K562 (cell line): ENCODE measurements around the gene TGM5. TPM values are rescaled to one million over a fixed set of nuclear protein-coding genes. Genes with fewer than 3 reads are reported as not detected.
A peak's percentile ranks its signal among the peaks of the same experiment; 100 is the strongest.

Experiments
- ATAC-seq: fragments of 200-7000 bp; cut with Tn5 transposase; 3 replicates; pipeline ENCODE4 v1.9.1; 2020; ENCODE audit warnings: moderate library complexity
- BruUV-seq: library from RNA; stranded (reverse); fragments of 400-500 nt; replicated peaks from 2 replicates; lab custom pipeline; 2021; lab: Mats Ljungman, UMichigan
- CTCF ChIA-PET: fragments of 300-600 bp; formaldehyde crosslinking; extraction: SDS; loops from one replicate; lab custom pipeline; 2021; ENCODE audit warnings: low intra/inter-chr PET ratio; lab: Yijun Ruan, JAX
- POLR2A ChIA-PET: fragments of 300-600, 350-650 bp; sonication (Branson Sonifier 250); formaldehyde crosslinking; extraction: SDS; loops from one replicate; lab custom pipeline; 2021; ENCODE audit warnings: antibody characterized with exemption, inconsistent platforms; lab: Yijun Ruan, JAX
- DNase-seq, 4 experiments: peaks; one replicate each; pipeline versions ENCODE4 v3.0.0 to v3.0.0-alpha.2; 2011 to 2018; ENCODE audit warnings: low spot score in 3 of 4, mixed read lengths in 3 of 4; ENCODE audit errors: extremely low read depth in 1 of 4
- FAIRE-seq: peaks from 2 replicates; lab custom pipeline; 2011; peaks lifted over from hg19 to GRCh38; lab: Jason Lieb, UNC
- H2AFZ ChIP-seq: 2 replicates; pipeline ENCODE4 v1.6.0; 2011; ENCODE audit warnings: low read depth, low read length, control low read depth, inconsistent platforms
- H3K27ac ChIP-seq: fragments of 200-600 bp; 3 replicates; pipeline ENCODE4 v1.8.0; 2011; ENCODE audit warnings: low read depth, mild to moderate bottlenecking, control low read depth, inconsistent platforms, low read length, moderate library complexity, mixed read lengths; ENCODE audit errors: extremely low read depth
- H3K27me3 ChIP-seq, 2 experiments: fragments of 300-600 bp in 1 of 2; 2 replicates in 1 of 2; 3 replicates in 1 of 2; pipeline versions ENCODE4 v1.6.0 to v1.8.0; 2011; ENCODE audit warnings: inconsistent platforms in 2 of 2, low read length in 2 of 2, mild to moderate bottlenecking in 1 of 2, mixed read lengths in 1 of 2, moderate library complexity in 1 of 2; ENCODE audit not compliant: control insufficient read depth in 2 of 2, insufficient read depth in 2 of 2
- H3K36me3 ChIP-seq: fragments of 300-600 bp; 3 replicates; pipeline ENCODE4 v1.8.0; 2011; ENCODE audit warnings: mild to moderate bottlenecking, low read length, inconsistent platforms; ENCODE audit not compliant: control insufficient read depth, insufficient read depth
- H3K4me1 ChIP-seq, 2 experiments: fragments of 200-600 bp in 1 of 2; replicated peaks in 1 of 2; 2 replicates in 1 of 2; 3 replicates in 1 of 2; pipeline versions ENCODE4 v1.5.1 to v1.8.0; 2011; ENCODE audit warnings: inconsistent platforms in 2 of 2, low read length in 2 of 2, mild to moderate bottlenecking in 1 of 2, mixed read lengths in 1 of 2, moderate library complexity in 1 of 2; ENCODE audit not compliant: control insufficient read depth in 2 of 2, insufficient read depth in 2 of 2
- H3K4me2 ChIP-seq: 2 replicates; pipeline ENCODE4 v1.6.1; 2011; ENCODE audit warnings: low read length, control low read depth, inconsistent platforms, mixed read lengths; ENCODE audit not compliant: insufficient read depth
- H3K4me3 ChIP-seq: fragments of 200-600 bp; sonication (generic), shearing (Covaris generic); 2 replicates; pipeline ENCODE4 v1.5.1; 2016; ENCODE audit warnings: control low read depth, inconsistent platforms
- H3K79me2 ChIP-seq: fragments of 200-600 bp; 3 replicates; pipeline ENCODE4 v1.8.0; 2011; ENCODE audit warnings: low read length, inconsistent platforms; ENCODE audit not compliant: control insufficient read depth, insufficient read depth
- H3K9ac ChIP-seq, 2 experiments: 2 replicates each; pipeline versions ENCODE4 v1.6.0 to v1.6.1; 2011; ENCODE audit warnings: low read depth in 2 of 2, low read length in 2 of 2, control low read depth in 1 of 2, inconsistent platforms in 1 of 2, mild to moderate bottlenecking in 1 of 2, mixed read lengths in 1 of 2; ENCODE audit not compliant: insufficient read depth in 1 of 2
- H3K9me1 ChIP-seq: one replicate; pipeline ENCODE4 v1.6.0; 2011; ENCODE audit warnings: inconsistent platforms, mild to moderate bottlenecking, low read length, moderate library complexity; ENCODE audit not compliant: control insufficient read depth, insufficient read depth
- H3K9me3 ChIP-seq: replicated peaks from 2 replicates; pipeline ENCODE4 v1.5.1; 2011; ENCODE audit warnings: low read depth, low read length, inconsistent platforms; ENCODE audit not compliant: control insufficient read depth, insufficient read depth
- H4K20me1 ChIP-seq: replicated peaks from 2 replicates; pipeline ENCODE4 v1.6.1; 2011; ENCODE audit warnings: low read length, inconsistent platforms, mixed read lengths; ENCODE audit not compliant: control insufficient read depth, insufficient read depth
- HDGF ChIP-seq: fragments of 450-650 bp; IDR thresholded peaks from 2 replicates; pipeline ENCODE4 v1.6.1; 2016
- WGBS: fragments of 100-300 bp; shearing (Covaris generic); methylation state at CpG from one replicate; pipeline ENCODE4 v1.1.6; 2016; ENCODE audit warnings: low coverage, mixed read lengths; ENCODE audit not compliant: insufficient coverage; ENCODE audit errors: missing lambda C conversion rate; 5-methylcytosine and 5-hydroxymethylcytosine counted together
- in situ Hi-C: fragments of 300-500 bp; cut with MboI; formaldehyde crosslinking; loops from 4 replicates; pipeline ENCODE4 v1.15.0; 2018; ENCODE audit warnings: inconsistent platforms, mixed read lengths
- intact Hi-C: fragments of 100-400 bp; cut with micrococcal nuclease; formaldehyde crosslinking; loops from 2 replicates; pipeline ENCODE4 v1.14.2; 2022
- polyA plus RNA-seq, 8 experiments: library from polyadenylated mRNA; depleted of rRNA in 4 of 8; stranded (reverse) in 5 of 8; unstranded in 3 of 8; fragments of >200 nt; fragmentation: Nextera tagmentation in 2 of 8; fragmentation: Illumina TruSeq in 1 of 8; extraction: Ambion mirVana in 2 of 8; extraction: Trizol in 1 of 8; gene quantifications; 2 replicates each; pipeline versions ENCODE4 v1.2.1 to v1.2.3, GENCODE V29; 2011 to 2014; ENCODE audit warnings: inconsistent platforms in 1 of 8, missing spikeins in 1 of 8
- total RNA-seq, 7 experiments: library from RNA; depleted of rRNA in 6 of 7; stranded (reverse); fragments of >200 nt in 6 of 7; fragmentation: Illumina TruSeq in 2 of 7; extraction: Trizol in 2 of 7; gene quantifications; 2 replicates each; pipeline versions ENCODE4 v1.2.1 to v1.2.3, GENCODE V29; 2011 to 2021; ENCODE audit warnings: low replicate concordance in 1 of 7
- TF ChIP-seq, protein P1 (sequence below), 3 experiments: IDR thresholded peaks in 2 of 3; conservative IDR thresholded peaks in 1 of 3; 2 replicates each; pipeline ENCODE4 v1.5.1; 2011 to 2012; ENCODE audit warnings: low read length in 3 of 3, mild to moderate bottlenecking in 3 of 3, control low read depth in 2 of 3, improper control_type of control experiment in 1 of 3, inconsistent platforms in 1 of 3, low read depth in 1 of 3, mixed read lengths in 1 of 3, moderate library complexity in 1 of 3; ENCODE audit not compliant: insufficient read depth in 2 of 3

TGM5 gene
- total and polyA plus RNA-seq, 9 of the 15 experiments (the other 6 are each of a cell fraction or from before 2014, with no cell fraction given) = 0.03 to 0.10 (median 0.07) TPM; not detected in 6

DNA sequence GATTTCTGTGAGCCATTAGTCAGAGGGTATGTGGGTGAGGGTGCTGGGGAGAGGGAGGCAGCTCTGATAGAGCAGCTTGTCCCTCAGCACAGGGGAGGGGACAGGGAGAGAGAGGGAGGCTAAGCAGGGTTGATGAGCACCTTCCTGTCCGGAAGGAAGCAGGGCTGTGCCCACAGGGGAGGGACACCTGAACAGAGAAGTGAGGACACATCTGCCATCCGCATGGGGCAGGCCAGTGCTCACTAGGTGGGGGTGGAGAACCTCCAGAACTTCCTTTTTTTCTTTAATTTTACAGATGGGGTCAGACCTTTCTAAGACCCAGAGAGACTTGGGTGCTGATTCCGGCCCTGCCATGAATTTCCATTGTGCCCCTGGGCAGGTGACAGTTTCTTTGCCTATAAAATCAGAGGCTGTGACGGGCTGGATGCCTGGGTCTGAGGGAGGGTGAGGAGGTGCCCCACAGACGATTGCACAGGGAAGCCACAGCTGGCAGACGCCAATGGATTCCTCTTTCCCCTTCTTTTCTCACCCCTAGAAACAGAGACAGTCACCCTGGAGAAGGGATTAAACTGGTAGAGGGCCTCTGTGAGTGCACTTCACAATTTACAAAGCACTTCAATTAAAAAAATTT is 4.1 kb upstream of the TGM5 start:
- ATAC-seq (peak; percentile 30; the same call in 1 of the 3 replicates), FAIRE-seq (no peak), DNase-seq (no peak)
- peaks cover 24 to 46% of the 10 kb centered on the region in 2 experiments; a peak in 4 of 5 replicates for H3K27me3 ChIP-seq
- no peak overlapping the region for H3K27ac ChIP-seq
- H2AFZ ChIP-seq = no peak overlapping the region
- in situ Hi-C loops = loop anchor here (10.0 kb wide), 1 partner anchor 556 kb away; no protein-coding TSS in a partner anchor
- no peaks in the 10 kb centered on the region for H4K20me1 ChIP-seq
- CTCF ChIA-PET = no interaction called here
- TF ChIP-seq HDGF = no peak
- TF ChIP-seq, protein P1, sequence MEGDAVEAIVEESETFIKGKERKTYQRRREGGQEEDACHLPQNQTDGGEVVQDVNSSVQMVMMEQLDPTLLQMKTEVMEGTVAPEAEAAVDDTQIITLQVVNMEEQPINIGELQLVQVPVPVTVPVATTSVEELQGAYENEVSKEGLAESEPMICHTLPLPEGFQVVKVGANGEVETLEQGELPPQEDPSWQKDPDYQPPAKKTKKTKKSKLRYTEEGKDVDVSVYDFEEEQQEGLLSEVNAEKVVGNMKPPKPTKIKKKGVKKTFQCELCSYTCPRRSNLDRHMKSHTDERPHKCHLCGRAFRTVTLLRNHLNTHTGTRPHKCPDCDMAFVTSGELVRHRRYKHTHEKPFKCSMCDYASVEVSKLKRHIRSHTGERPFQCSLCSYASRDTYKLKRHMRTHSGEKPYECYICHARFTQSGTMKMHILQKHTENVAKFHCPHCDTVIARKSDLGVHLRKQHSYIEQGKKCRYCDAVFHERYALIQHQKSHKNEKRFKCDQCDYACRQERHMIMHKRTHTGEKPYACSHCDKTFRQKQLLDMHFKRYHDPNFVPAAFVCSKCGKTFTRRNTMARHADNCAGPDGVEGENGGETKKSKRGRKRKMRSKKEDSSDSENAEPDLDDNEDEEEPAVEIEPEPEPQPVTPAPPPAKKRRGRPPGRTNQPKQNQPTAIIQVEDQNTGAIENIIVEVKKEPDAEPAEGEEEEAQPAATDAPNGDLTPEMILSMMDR (IDR thresholded peaks at IDR 0.05 in 2 of 3, conservative IDR thresholded peaks at IDR 0.05 in 1 of 3; ENCODE audit: insufficient read depth in 2 of 3, low read depth in 1 of 3, low read length in 3 of 3) = 0 out of 6 replicates have a peak, but pooled peaks of 1 of the 3 experiments have one; percentile 1
- no peaks in the 10 kb centered on the region for H3K79me2 ChIP-seq
- no peak overlapping the region for H3K4me2 ChIP-seq
- H3K9ac ChIP-seq = peak overlapping the region in 1 of 2 experiments; percentile 48; a peak in 1 of 4 replicates
- H3K9me3 ChIP-seq = no peaks in the 10 kb centered on the region
- no TSS peak for BruUV-seq
- WGBS = 2% methylated on average over 6 of the region's 6 CpGs
- H3K9me1 ChIP-seq = no peaks in the 10 kb centered on the region
- no peak overlapping the region for H3K4me3 ChIP-seq
- H3K4me1 ChIP-seq = peaks cover 0 to 7% of the 10 kb centered on the region in 2 experiments; a peak in 1 of 5 replicates
- intact Hi-C loops = no loop called here
- H3K36me3 ChIP-seq = no peaks in the 10 kb centered on the region
- POLR2A ChIA-PET = interaction anchor here (0.6 kb wide), 1 partner anchor 40 kb away, joined by 3 read pairs; no protein-coding TSS in a partner anchor
